NB4 (cell line): ENCODE data around the gene OSBPL2.

ENCODE experiments used
- DNase-seq: peaks from one replicate; pipeline ENCODE4 v3.0.0; 2010; ENCODE audit warnings: low read depth
- H3K4me3 ChIP-seq: one replicate; pipeline ENCODE4 v1.5.1; 2011; ENCODE audit warnings: mild to moderate bottlenecking, low read depth, low read length, moderate library complexity
- CTCF ChIP-seq: IDR thresholded peaks from one replicate; pipeline ENCODE4 v1.5.1; 2012; ENCODE audit warnings: low read depth, low read length
- MAX ChIP-seq: IDR thresholded peaks from 2 replicates; pipeline ENCODE4 v1.6.1; 2011; ENCODE audit warnings: low read depth, low read length
- MYC ChIP-seq: IDR thresholded peaks from 2 replicates; pipeline ENCODE4 v1.6.1; 2011; ENCODE audit warnings: low read depth, low read length
- POLR2A ChIP-seq: IDR thresholded peaks from 2 replicates; pipeline ENCODE4 v1.6.1; 2011; ENCODE audit warnings: mild to moderate bottlenecking; ENCODE audit not compliant: insufficient read length; ENCODE audit errors: extremely low read depth

Gene OSBPL2

GRCh38 chr20:62248890-62249560 is 10.7 kb downstream of the OSBPL2 start:
- peak; percentile 47 for DNase-seq
- TF ChIP-seq CTCF: no peak
- TF ChIP-seq MAX: no peak
- no peak for TF ChIP-seq MYC
- TF ChIP-seq POLR2A: no peak
- no peak overlapping the region for H3K4me3 ChIP-seq

GRCh38 chr20:62252342-62252966 is 14.1 kb downstream of the OSBPL2 start:
- DNase-seq: peak; percentile 47
- no peak overlapping the region for H3K4me3 ChIP-seq
- TF ChIP-seq CTCF (no peak), POLR2A (no peak), MYC (no peak), MAX (no peak)

GRCh38 chr20:62253398-62253797 is 15.1 kb downstream of the OSBPL2 start:
- no peak for TF ChIP-seq MYC
- no peak for TF ChIP-seq CTCF
- no peak for TF ChIP-seq POLR2A
- TF ChIP-seq MAX: no peak
- no peak overlapping the region for H3K4me3 ChIP-seq
- DNase-seq: no peak

GRCh38 chr20:62254021-62254724 is 15.9 kb downstream of the OSBPL2 start:
- no peak overlapping the region for H3K4me3 ChIP-seq
- DNase-seq: no peak
- no peak for TF ChIP-seq MAX
- TF ChIP-seq POLR2A: no peak
- TF ChIP-seq CTCF: no peak
- TF ChIP-seq MYC: no peak

GRCh38 chr20:62255976-62256375 is 17.7 kb downstream of the OSBPL2 start:
- DNase-seq: no peak
- TF ChIP-seq POLR2A (no peak), CTCF (no peak), MYC (no peak), MAX (no peak)
- H3K4me3 ChIP-seq: no peak overlapping the region
